IPS DF 4.7 (cell line): Measurements from ENCODE around the gene AGR3.

ENCODE experiments used
- DNase-seq: peaks from one replicate; pipeline ENCODE4 v3.0.0-alpha.2; 2013; ENCODE audit warnings: low spot score; ENCODE audit errors: extremely low read depth

The AGR3 gene

GRCh38 chr7:16838386-16838785 is 43.4 kb downstream of the AGR3 start:
- DNase-seq, result no peak

- no peak for DNase-seq
These were observed 45.3 kb downstream of the AGR3 start for GRCh38 chr7:16836481-16836880.

GRCh38 chr7:16833373-16833772 is 48.4 kb downstream of the AGR3 start:
- DNase-seq, result no peak

- no peak for DNase-seq
These were observed 55.7 kb downstream of the AGR3 start for GRCh38 chr7:16826060-16826459.

- no peak for DNase-seq
These were observed 59.8 kb downstream of the AGR3 start for GRCh38 chr7:16822029-16822428.

GRCh38 chr7:16818732-16819131 is 63.1 kb downstream of the AGR3 start:
- DNase-seq, result no peak

GRCh38 chr7:16817536-16817935 is 64.2 kb downstream of the AGR3 start:
- no peak for DNase-seq

- DNase-seq, result no peak
These were observed 65.0 kb downstream of the AGR3 start for GRCh38 chr7:16816824-16817223.

GRCh38 chr7:16815001-16815400 is 66.8 kb downstream of the AGR3 start:
- no peak for DNase-seq

- DNase-seq, result no peak
These were observed 68.6 kb downstream of the AGR3 start for GRCh38 chr7:16813232-16813616.

GRCh38 chr7:16812542-16813231 is 69.1 kb downstream of the AGR3 start:
- no peak for DNase-seq

- DNase-seq, result no peak
These were observed 70.2 kb downstream of the AGR3 start for GRCh38 chr7:16811551-16811950.

- no peak for DNase-seq
These were observed 71.2 kb downstream of the AGR3 start for GRCh38 chr7:16810573-16810972.

GRCh38 chr7:16810112-16810511 is 71.7 kb downstream of the AGR3 start:
- DNase-seq, result no peak
